CD4-positive, alpha-beta T cell (primary cell): ENCODE measurements around the gene BPHL. TPM values are rescaled to one million over a fixed set of nuclear protein-coding genes. Genes with fewer than 3 reads are reported as not detected.

Source experiments
- ATAC-seq: fragments of 200-7000 bp; cut with Tn5 transposase; one replicate; pipeline ENCODE4 v1.10.0; 2022; ENCODE audit warnings: mild to moderate bottlenecking; ENCODE audit not compliant: poor library complexity
- CTCF ChIA-PET: fragments of 350-600 bp; sonication (Branson Sonifier 250); formaldehyde crosslinking; loops from one replicate; lab custom pipeline; 2021; ENCODE audit warnings: antibody characterized with exemption, inconsistent platforms; lab: Charles Lee
- POLR2A ChIA-PET: fragments of 350-600 bp; sonication (Branson Sonifier 250); formaldehyde crosslinking; loops from one replicate; lab custom pipeline; 2021; ENCODE audit warnings: antibody characterized with exemption, inconsistent platforms; lab: Charles Lee
- DNase-seq, 14 experiments: peaks; one replicate each; pipeline ENCODE4 v3.0.0-alpha.2; 2013 to 2020; ENCODE audit warnings: mixed read lengths in 2 of 14
- H3K27ac ChIP-seq, 2 donors: one replicate each; pipeline versions ENCODE4 v1.5.1 to v1.7.0; 2013; ENCODE audit warnings: low read length in 2 of 2, low read depth in 1 of 2, mild to moderate bottlenecking in 1 of 2
- H3K27me3 ChIP-seq, 2 experiments: 1 replicate in 1 of 2; 2 replicates in 1 of 2; pipeline versions ENCODE4 v1.6.1 to v1.7.0; 2013; ENCODE audit warnings: low read length in 2 of 2, control low read depth in 1 of 2, mild to moderate bottlenecking in 1 of 2, moderate library complexity in 1 of 2; ENCODE audit not compliant: insufficient read depth in 2 of 2, control insufficient read depth in 1 of 2
- H3K36me3 ChIP-seq: one replicate; pipeline ENCODE4 v1.6.1; 2013; ENCODE audit warnings: low read length, control low read depth; ENCODE audit not compliant: insufficient read depth
- H3K4me1 ChIP-seq: one replicate; pipeline ENCODE4 v1.6.1; 2013; ENCODE audit warnings: low read length, control low read depth; ENCODE audit not compliant: insufficient read depth
- H3K4me3 ChIP-seq: one replicate; pipeline ENCODE4 v1.5.1; 2013; ENCODE audit warnings: mild to moderate bottlenecking, low read length, moderate library complexity
- H3K9me3 ChIP-seq, 2 experiments: 1 replicate in 1 of 2; 2 replicates in 1 of 2; pipeline versions ENCODE4 v1.6.1 to v1.7.0; 2013; ENCODE audit warnings: low read length in 2 of 2, mild to moderate bottlenecking in 2 of 2, control low read depth in 1 of 2, moderate library complexity in 1 of 2; ENCODE audit not compliant: control insufficient read depth in 1 of 2, insufficient read depth in 1 of 2
- H3K27ac Mint-ChIP-seq: one replicate; pipeline ENCODE4 v1.8.0; 2020; ENCODE audit warnings: mixed read lengths
- H3K27me3 Mint-ChIP-seq: one replicate; pipeline ENCODE4 v1.8.0; 2021; ENCODE audit warnings: mixed read lengths
- H3K36me3 Mint-ChIP-seq: one replicate; pipeline ENCODE4 v1.8.0; 2021; ENCODE audit warnings: low read depth, mixed read lengths
- H3K4me1 Mint-ChIP-seq: one replicate; pipeline ENCODE4 v1.8.0; 2021; ENCODE audit warnings: low read depth, mixed read lengths
- H3K4me3 Mint-ChIP-seq: one replicate; pipeline ENCODE4 v1.8.0; 2020; ENCODE audit warnings: mild to moderate bottlenecking, mixed read lengths
- H3K9me3 Mint-ChIP-seq: one replicate; pipeline ENCODE4 v1.8.0; 2020; ENCODE audit warnings: mixed read lengths
- CTCF ChIP-seq: fragments of 200-600 bp; IDR thresholded peaks from one replicate; pipeline ENCODE4 v1.8.0; 2022; ENCODE audit warnings: antibody characterized with exemption, mild to moderate bottlenecking
- intact Hi-C, 2 experiments: fragments of 100-400 bp; cut with DNase I in 1 of 2; cut with micrococcal nuclease in 1 of 2; formaldehyde crosslinking; loops; one replicate each; pipeline versions ENCODE4 v1.15.1 to v1.9.0; 2023 to 2025; cut with DNase I, micrococcal nuclease
- total RNA-seq, 174 experiments: library from RNA in 2 of 174; stranded (reverse) in 2 of 174; gene quantifications; one replicate each; pipeline ENCODE4 v1.2.3 and lab custom pipeline; 2021 to 2026

The BPHL gene
- total RNA-seq, 2 experiments from 2014 or later, result 5.2 to 5.7 TPM

DNA sequence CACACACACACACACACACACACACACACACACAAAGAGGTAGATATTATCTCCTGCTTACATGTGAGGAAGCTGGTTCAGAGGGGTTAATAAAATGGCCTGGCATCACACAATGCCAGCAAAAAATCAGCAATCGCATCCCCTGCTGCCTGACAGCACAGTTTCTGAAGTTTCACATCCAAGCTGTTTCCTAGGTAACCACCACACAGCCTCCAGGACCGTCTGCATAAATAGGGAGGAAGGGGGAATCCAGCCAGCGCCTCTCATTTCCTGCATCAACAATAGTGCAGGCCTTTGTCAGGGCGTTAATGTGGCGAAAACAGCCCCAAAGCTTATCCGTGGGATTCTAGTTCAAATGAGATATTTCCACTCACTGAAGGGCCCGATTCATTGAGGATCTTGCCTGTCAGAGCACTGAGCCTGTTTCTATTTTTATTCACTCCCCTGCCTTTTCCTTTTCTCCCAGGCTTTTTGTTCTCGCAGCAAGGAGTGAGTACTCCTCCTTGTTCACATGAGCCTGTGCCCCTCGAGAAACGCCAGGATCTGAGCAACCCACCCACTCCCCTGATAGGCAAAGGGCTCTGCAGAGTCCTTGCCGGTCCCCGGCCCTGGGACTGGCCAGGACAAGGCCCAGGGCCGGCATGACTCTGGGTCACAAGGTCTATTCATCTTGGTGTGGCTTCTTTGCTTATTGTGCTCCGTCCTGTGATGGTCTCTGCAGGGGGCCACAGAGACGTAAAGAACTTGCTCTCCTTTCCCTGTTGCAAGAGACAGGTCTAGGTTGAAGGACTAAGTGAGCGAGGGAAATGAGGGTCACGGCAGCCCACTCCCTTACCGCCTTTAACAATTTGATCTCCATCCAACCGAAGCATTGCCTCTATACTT is 76.3 kb downstream of the BPHL start:
- Histone ChIP-seq H3K27me3 (peaks cover 0 to 2% of the 10 kb centered on the region in 2 experiments), H3K36me3 (no peaks in the 10 kb centered on the region), H3K9me3 (no peaks in the 10 kb centered on the region), H3K4me1 (no peaks in the 10 kb centered on the region), H3K27ac (no peak overlapping the region), H3K4me3 (no peak overlapping the region)
- H3K4me3 Mint-ChIP-seq, result no peak overlapping the region
- no peaks in the 10 kb centered on the region for H3K4me1 Mint-ChIP-seq
- peaks cover 17% of the 10 kb centered on the region for H3K27me3 Mint-ChIP-seq
- H3K9me3 Mint-ChIP-seq, result no peaks in the 10 kb centered on the region
- H3K36me3 Mint-ChIP-seq, result no peaks in the 10 kb centered on the region
- no peak overlapping the region for H3K27ac Mint-ChIP-seq
- DNase-seq (no peak), ATAC-seq (no peak)
- ChIA-PET CTCF (no interaction called here), POLR2A (no interaction called here)
- intact Hi-C loops, result no loop called here
- no peak for TF ChIP-seq CTCF

GRCh38 chr6:3195420-3195694 is 76.8 kb downstream of the BPHL start:
- H3K4me1 ChIP-seq, result no peaks in the 10 kb centered on the region
- ChIA-PET POLR2A (no interaction called here), CTCF (no interaction called here)
- H3K9me3 Mint-ChIP-seq, result no peaks in the 10 kb centered on the region
- ATAC-seq, result no peak
- peaks cover 0 to 5% of the 10 kb centered on the region in 2 experiments for H3K27me3 ChIP-seq
- H3K4me3 ChIP-seq, result no peak overlapping the region
- intact Hi-C loops, result no loop called here
- H3K9me3 ChIP-seq, result no peaks in the 10 kb centered on the region
- no peaks in the 10 kb centered on the region for H3K36me3 ChIP-seq
- H3K36me3 Mint-ChIP-seq, result no peaks in the 10 kb centered on the region
- no peak overlapping the region for H3K27ac ChIP-seq
- H3K4me3 Mint-ChIP-seq, result no peak overlapping the region
- DNase-seq, result no peak
- H3K27ac Mint-ChIP-seq, result no peak overlapping the region
- H3K27me3 Mint-ChIP-seq, result peaks cover 18% of the 10 kb centered on the region
- H3K4me1 Mint-ChIP-seq, result no peaks in the 10 kb centered on the region
- TF ChIP-seq CTCF, result no peak

DNA sequence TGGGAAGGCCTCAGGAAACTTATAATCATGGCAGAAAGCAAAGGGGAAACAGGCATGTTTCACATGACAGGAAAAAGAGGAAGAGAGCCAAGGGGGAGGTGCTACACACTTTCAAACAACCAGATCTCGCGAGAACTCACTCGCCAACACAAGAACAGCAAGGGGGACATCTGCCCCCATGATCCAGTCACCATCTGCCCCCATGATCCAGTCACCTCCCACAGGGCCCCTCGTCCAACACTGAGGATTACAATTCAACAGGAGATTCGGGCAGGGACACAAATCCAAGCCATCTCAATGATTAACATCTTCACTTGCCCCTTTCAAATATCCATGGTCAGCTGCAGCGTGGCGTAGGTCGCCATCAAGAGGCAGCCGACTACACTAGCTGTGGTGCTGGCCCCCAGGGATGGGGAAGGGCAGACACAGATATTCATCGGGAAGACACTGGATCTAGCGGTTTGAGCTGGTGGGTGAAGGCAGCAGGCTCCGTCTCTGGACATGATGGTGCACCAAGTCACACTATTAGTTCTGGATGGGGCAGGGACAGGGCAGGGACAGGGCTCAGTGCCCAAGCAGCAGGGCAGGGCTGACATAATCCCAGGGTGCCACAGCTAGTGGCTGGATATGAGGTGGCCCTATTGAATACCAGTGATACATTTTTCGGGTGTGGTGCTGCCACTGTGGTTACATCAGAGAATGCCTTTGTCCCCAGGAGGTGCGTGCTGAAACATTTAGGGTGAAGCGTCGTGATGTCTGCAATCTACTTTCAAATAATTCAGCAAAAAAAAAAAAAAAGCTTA is 77.4 kb downstream of the BPHL start:
- DNase-seq (peak in 2 of 14 experiments; percentile 1 to 5), ATAC-seq (no peak)
- POLR2A ChIA-PET, result no interaction called here
- no peak overlapping the region for H3K27ac Mint-ChIP-seq
- H3K4me3 Mint-ChIP-seq, result no peak overlapping the region
- TF ChIP-seq CTCF, result no peak
- CTCF ChIA-PET, result no interaction called here
- H3K9me3 ChIP-seq, result no peaks in the 10 kb centered on the region
- H3K4me1 Mint-ChIP-seq, result no peaks in the 10 kb centered on the region
- H3K4me3 ChIP-seq, result no peak overlapping the region
- intact Hi-C loops, result no loop called here
- H3K36me3 Mint-ChIP-seq, result no peaks in the 10 kb centered on the region
- no peaks in the 10 kb centered on the region for H3K9me3 Mint-ChIP-seq
- no peaks in the 10 kb centered on the region for H3K4me1 ChIP-seq
- H3K27ac ChIP-seq, result no peak overlapping the region
- H3K27me3 ChIP-seq, result peaks cover 0 to 8% of the 10 kb centered on the region in 2 experiments
- peaks cover 17% of the 10 kb centered on the region for H3K27me3 Mint-ChIP-seq
- no peaks in the 10 kb centered on the region for H3K36me3 ChIP-seq
